Upper lobe of right lung (tissue), 1 donor: ENCODE data around the gene LEMD3. TPM values are rescaled to one million over a fixed set of nuclear protein-coding genes. Genes with fewer than 3 reads are reported as not detected.
"Not testable (repeated sequence)": the region's sequence is repeated elsewhere in the genome, so short reads cannot be mapped to it uniquely, and the experiment has no call there.

Source experiments
- ATAC-seq: fragments of 200-7000 bp; cut with Tn5 transposase; one replicate; pipeline ENCODE4 v1.9.1; 2020; ENCODE audit warnings: mild to moderate bottlenecking, moderate library complexity
- DNase-seq: peaks from one replicate; pipeline ENCODE4 v3.0.0-alpha.2; 2020
- H3K27ac ChIP-seq: fragments of 200-600 bp; one replicate; pipeline ENCODE4 v1.8.0; 2022
- H3K27me3 ChIP-seq: fragments of 200-600 bp; one replicate; pipeline ENCODE4 v1.8.0; 2022; ENCODE audit warnings: mild to moderate bottlenecking
- H3K36me3 ChIP-seq: fragments of 200-600 bp; one replicate; pipeline ENCODE4 v1.8.0; 2022
- H3K4me1 ChIP-seq: fragments of 200-600 bp; one replicate; pipeline ENCODE4 v1.8.0; 2022
- H3K4me3 ChIP-seq: fragments of 200-600 bp; one replicate; pipeline ENCODE4 v1.8.0; 2022; ENCODE audit warnings: mild to moderate bottlenecking
- H3K9me3 ChIP-seq: fragments of 200-600 bp; one replicate; pipeline ENCODE4 v1.8.0; 2022
- intact Hi-C: fragments of 100-400 bp; cut with DNase I; formaldehyde crosslinking; loops from one replicate; pipeline ENCODE4 v1.11.0; 2022
- total RNA-seq: library from RNA; stranded (reverse); fragmentation: NEBNext Ultra II Directional; extraction: Animal tissue kit (Norgen Biotek cat#: 25700); gene quantifications from one replicate; pipeline ENCODE4 v1.2.1, GENCODE V29; 2021
- TF ChIP-seq, protein P1 (sequence below): fragments of 200-600 bp; IDR thresholded peaks from one replicate; pipeline ENCODE4 v1.8.0; 2022; ENCODE audit warnings: antibody characterized with exemption
- donor health status: DM: no; HTN: yes; CAD: no; lungs with severe emphysema.

The LEMD3 gene
- total RNA-seq, 1 donor from 2014 or later = 33.1 TPM

DNA sequence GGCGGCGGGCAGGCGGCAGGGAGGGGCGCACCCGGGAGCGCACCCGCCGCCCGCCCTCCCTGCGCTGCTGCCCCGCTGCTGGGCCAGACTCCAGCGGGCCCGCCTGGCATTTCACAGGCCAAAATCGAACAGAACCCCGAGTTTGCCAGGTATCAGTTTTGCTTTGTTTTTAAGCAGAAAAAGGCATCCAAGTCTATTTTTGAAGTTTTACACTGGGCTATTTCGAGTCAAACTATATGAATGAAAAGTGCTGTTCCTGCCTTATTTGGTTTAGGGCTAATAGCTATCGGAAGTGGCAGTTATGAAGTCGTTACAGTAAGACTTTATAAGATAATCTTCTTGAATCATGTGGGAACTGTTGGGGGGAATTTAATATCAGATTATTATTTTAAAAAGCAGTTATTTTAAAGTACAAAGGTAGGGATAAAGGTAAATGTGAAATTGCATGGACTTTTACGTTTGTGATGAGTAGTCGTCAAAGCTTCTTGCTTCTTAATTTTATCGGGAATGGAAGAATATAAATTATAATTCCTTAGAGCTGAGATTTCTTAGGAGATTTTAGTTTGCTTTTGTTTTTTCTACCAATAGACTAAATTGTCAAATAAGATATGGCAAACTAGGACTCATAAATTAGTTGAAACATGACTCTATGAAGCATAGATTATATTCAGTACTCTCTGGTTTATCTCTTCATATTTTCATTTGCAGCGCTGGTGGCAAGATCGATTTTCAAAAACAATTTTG lies 110.2 kb downstream of the LEMD3 start:
- TF ChIP-seq, protein P1, sequence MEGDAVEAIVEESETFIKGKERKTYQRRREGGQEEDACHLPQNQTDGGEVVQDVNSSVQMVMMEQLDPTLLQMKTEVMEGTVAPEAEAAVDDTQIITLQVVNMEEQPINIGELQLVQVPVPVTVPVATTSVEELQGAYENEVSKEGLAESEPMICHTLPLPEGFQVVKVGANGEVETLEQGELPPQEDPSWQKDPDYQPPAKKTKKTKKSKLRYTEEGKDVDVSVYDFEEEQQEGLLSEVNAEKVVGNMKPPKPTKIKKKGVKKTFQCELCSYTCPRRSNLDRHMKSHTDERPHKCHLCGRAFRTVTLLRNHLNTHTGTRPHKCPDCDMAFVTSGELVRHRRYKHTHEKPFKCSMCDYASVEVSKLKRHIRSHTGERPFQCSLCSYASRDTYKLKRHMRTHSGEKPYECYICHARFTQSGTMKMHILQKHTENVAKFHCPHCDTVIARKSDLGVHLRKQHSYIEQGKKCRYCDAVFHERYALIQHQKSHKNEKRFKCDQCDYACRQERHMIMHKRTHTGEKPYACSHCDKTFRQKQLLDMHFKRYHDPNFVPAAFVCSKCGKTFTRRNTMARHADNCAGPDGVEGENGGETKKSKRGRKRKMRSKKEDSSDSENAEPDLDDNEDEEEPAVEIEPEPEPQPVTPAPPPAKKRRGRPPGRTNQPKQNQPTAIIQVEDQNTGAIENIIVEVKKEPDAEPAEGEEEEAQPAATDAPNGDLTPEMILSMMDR = no peak
- no peak for DNase-seq
- intact Hi-C loops = no loop called here
- ATAC-seq = peak; percentile 73
- no peaks in the 10 kb centered on the region for H3K27me3 ChIP-seq
- peak overlapping the region; percentile 79 for H3K4me3 ChIP-seq
- peak overlapping the region; percentile 84 for H3K27ac ChIP-seq
- no peaks in the 10 kb centered on the region for H3K4me1 ChIP-seq
- H3K9me3 ChIP-seq = no peaks in the 10 kb centered on the region
- no peaks in the 10 kb centered on the region for H3K36me3 ChIP-seq

DNA sequence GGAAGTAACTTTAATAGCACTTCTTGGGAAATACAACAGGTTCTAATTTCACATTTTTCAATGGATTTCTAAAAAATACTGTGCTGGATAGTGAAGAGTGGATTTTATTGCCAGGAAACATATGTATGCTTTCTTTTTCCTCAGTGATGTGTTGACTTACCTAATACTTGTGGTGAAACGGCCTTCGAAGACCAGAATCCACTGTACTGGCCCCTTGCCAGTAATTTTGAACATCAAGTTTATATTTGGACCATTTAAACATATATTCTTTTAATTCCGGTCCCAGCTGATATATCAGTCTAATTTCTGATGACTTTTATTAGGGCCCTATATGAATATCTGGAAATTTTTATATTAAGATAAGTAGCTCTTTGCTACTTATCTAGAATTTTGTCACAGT lies 110.9 kb downstream of the LEMD3 start:
- no peak overlapping the region for H3K27ac ChIP-seq
- peak overlapping the region; percentile 79 for H3K4me3 ChIP-seq
- no peaks in the 10 kb centered on the region for H3K36me3 ChIP-seq
- no peaks in the 10 kb centered on the region for H3K9me3 ChIP-seq
- DNase-seq = no peak
- TF ChIP-seq, protein P1 = no peak
- no peak for ATAC-seq
- intact Hi-C loops = no loop called here
- no peaks in the 10 kb centered on the region for H3K27me3 ChIP-seq
- H3K4me1 ChIP-seq = no peaks in the 10 kb centered on the region

DNA sequence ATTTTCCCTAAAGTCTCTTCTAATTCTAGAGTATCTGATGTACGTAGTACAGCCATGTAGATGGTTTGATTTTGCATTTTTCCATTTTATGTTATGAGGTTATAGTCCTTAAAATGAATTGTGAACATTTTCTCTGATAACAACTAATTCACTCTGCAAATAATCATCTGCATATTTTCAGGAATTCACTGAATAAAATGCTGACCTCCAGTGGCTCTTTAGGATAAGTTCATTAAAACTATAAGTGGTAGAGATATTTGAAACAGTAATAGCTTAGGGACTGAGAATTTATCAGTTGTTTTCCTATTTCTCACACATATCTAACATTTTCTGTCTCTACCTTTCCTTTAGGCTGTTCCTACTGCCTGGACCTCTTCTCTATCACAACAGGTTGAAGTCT lies 113.5 kb downstream of the LEMD3 start:
- no peak for ATAC-seq

DNA sequence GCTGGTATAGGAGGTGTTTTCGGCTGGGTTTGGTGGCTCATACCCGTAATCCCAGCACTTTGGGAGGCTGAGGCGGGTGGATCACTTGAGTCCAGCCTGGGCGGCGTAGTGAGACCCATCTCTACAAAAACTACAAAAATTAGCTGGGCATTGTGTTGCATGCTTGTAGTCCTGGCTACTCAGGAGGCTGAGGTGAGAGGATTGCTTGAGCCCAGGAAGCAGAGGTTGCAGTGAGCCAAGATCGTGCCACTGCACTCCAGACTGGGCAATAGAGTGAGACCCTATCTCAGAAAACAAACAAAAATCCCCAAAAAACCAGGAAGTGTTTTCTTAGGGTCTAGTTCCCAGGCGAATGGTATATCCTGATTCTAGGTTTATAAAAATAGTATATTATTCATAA lies 116.1 kb downstream of the LEMD3 start:
- H3K27ac ChIP-seq, DNase-seq, H3K36me3 ChIP-seq, H3K4me3 ChIP-seq, H3K9me3 ChIP-seq, ATAC-seq, intact Hi-C loops, H3K27me3 ChIP-seq, H3K4me1 ChIP-seq: not testable (repeated sequence)

More for the DNA sequence above, 113.5 kb downstream of the LEMD3 start:
- Histone ChIP-seq H3K4me1 (no peaks in the 10 kb centered on the region), H3K9me3 (no peaks in the 10 kb centered on the region), H3K4me3 (no peak overlapping the region), H3K27me3 (no peaks in the 10 kb centered on the region), H3K27ac (no peak overlapping the region), H3K36me3 (no peaks in the 10 kb centered on the region)
- no peak for DNase-seq
- intact Hi-C loops = no loop called here
- TF ChIP-seq, protein P1 = no peak

DNA sequence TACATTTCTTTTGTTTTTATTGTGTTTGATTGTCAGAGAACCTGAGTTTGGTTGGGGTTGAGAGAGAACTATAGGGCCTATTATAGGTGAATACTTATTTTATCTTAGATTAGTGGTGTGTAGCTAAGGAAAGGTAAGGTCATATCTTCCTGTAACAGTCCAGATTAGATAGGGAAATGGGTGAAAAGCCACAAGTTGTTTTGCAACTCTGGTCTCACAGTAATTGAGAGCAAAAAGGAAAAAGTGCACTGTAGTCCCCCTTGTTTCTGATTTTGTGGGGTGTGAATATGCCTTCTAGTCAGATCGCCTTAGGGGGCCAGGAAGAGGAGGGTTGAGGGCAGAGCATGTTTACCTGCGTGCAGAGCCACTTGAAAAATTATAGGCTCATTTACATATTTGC lies 118.0 kb downstream of the LEMD3 start:
- Histone ChIP-seq H3K9me3 (no peaks in the 10 kb centered on the region), H3K36me3 (no peaks in the 10 kb centered on the region), H3K27me3 (no peaks in the 10 kb centered on the region), H3K4me3 (no peak overlapping the region), H3K4me1 (no peaks in the 10 kb centered on the region), H3K27ac (no peak overlapping the region)
- ATAC-seq = no peak
- intact Hi-C loops = no loop called here
- TF ChIP-seq, protein P1 = no peak
- no peak for DNase-seq

DNA sequence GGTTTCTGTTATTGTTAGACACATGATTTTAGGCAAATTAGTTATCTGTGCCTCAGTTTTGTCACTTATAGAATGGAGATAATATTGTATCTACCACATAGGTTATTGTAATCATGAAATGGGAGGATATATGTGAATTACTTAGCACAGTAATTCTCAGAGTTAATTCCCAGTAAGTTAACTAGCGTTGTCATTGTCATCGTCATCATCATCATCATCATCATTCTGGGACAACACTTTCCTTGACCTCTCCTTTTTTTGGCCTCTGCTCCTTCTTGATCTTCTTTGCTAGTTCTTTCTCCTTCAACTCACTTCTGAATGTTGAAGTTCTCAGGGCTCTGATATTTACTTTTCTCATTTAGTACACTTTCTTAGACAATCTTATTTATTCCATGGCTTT lies 122.9 kb downstream of the LEMD3 start:
- Histone ChIP-seq H3K36me3 (no peaks in the 10 kb centered on the region), H3K4me3 (no peak overlapping the region), H3K4me1 (no peaks in the 10 kb centered on the region), H3K9me3 (no peaks in the 10 kb centered on the region), H3K27ac (no peak overlapping the region), H3K27me3 (no peaks in the 10 kb centered on the region)
- intact Hi-C loops = no loop called here
- TF ChIP-seq, protein P1 = no peak
- DNase-seq (no peak), ATAC-seq (no peak)
